CMK (cell line): ENCODE results near the gene CCDC91.
"Not testable (repeated sequence)": the region's sequence is repeated elsewhere in the genome, so short reads cannot be mapped to it uniquely, and the experiment has no call there.

ENCODE experiments used
- DNase-seq: peaks from one replicate; pipeline ENCODE4 v3.0.0-alpha.2; 2010; ENCODE audit warnings: low read depth

Gene CCDC91

DNA sequence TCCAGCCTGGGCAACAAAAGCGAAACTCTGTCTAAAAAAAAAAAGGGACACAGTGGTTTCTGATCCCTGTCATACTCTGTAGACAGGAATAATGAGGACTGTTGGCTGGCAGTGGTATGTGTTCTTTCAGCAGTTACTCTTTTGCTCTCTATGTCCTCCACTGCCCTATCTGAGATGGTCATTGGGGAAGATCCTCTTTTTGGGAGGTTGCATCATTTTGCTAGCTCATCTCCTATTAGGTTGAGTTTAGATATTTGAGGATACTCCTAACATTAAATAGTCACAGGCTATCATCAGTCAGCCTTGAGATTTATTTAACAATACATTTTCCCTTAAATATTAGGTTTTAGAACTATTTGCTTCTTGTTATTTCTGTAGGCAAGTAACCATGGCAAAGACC lies 5.9 kb upstream of the CCDC91 start:
- DNase-seq = no peak

DNA sequence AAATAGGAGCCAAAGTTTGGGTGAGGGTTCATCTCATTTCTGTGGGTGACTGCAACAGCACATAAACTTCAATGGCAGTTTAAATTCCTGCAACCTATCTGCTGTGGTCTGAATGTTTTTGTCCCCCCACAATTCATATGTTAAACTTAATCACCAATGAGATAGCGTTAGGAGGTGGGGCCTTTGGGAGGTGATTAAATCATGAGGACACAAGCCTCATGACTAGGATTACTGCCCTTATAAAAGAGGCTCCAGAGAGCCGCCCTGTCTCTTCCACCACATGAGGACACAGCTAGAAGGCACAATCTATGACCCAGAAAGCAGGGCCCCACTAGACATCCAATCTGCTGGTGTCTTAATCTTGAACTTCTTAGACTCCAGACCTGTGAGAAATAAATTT lies 3.8 kb upstream of the CCDC91 start:
- DNase-seq = no peak

DNA sequence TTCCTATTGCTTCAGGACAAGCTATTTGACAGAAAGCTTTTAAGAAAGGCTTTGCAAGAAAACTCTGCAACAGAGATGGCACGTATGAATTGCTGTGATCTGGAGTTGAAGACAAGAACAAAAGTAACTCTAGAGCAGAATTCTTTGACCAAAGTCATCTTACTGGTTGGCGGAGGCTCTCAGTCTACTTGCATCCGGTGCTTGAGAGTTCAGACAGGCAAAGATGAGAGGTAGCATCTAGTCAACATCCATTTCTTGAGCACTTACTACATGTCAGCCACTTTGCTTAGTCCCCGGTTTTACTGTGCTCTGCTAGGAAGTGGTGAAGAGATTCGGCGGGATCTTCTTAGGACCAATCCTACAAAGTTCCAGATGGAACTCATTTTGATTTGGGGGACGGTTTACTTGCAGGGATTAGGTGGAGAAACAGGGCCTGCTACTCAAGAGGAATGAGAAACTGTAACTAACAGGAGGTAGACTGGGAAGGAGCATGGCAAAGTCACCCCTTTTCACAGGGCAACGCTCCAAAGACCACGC lies 404 bp upstream of the CCDC91 start:
- no peak for DNase-seq

DNA sequence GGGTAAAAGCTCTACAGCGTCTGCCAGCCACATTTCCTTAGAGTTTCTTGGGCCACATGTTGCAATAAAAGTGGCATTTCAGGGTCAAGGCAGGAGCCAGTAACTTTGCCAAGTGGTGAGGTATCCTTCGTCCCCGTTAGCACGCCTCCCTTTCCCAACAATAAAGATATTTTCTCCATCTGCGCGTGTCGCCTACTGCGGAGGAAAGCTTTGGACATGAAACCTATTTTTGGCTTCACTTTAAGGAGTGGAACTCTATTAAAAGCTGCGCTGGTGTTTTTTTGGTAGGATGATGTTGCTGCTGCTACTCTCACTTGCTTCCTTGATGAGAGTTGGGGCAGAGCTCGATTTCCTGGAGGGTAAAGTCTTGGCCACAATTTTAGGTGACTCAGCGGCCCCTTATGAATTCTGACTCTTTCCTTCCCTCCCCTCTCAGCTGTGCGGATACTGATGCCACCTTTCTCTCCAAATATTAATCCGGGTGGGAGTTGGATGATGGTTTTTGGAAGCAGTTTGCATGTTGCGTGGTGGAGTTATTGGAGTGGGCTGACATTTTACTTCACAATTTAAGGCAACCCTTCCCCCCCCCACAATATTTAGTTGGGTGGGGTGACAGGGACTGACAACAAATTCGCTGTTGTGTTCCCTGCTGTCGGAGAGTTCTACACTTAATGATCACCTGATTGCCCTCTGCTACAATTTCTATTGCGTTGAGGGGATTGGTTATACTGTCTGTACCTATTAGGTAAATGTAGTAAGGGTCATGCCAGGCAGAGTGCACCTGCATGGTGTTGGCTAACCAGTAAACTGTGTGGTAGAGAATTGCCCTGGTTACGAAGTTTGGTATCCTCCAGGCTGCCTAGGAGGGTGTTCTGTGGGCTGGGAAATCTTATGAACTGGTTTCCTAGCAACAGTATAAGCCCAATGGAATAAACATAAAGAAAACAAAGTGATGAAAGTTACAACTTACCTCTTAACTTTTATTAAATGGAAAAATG lies 1.1 kb downstream of the CCDC91 start:
- no peak for DNase-seq

DNA sequence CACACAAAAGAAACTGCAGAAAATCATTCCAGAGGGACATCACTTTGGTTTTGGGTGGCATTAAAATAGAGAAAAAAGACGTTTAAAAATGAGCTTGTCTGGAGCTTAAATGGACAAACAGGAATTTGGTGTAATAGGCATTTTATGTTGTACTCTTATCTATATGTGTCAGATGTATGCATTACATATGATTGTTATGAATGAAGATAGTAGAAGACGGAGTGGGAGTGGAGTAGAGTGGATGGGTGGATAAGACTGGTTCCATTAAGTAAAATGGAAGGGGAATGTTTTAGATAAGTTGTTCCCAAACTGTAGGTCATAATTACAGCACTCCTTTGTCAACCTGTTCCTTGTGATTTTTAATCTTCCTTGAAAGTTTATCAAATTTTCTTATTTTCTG lies 1.9 kb downstream of the CCDC91 start:
- DNase-seq = peak; percentile 37

DNA sequence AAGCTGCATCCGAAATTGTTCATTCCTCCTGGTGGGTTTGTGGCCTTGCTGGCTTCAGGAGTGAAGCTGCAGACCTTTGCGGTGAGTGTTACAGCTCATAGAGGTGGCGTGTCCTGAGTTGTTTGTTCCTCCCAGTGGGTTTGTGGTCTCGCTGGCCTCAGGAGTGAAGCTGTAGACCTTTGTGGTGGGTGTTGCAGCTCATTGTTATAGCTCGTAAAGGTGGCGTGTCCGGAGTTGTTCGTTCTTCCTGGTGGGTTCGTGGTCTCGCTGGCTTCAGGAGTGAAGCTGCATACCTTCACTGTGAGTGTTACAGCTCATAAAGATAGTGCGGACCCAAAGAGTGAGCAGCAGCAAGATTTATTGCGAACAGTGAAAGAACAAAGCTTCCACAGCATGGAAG lies 4.4 kb downstream of the CCDC91 start:
- not testable (repeated sequence) for DNase-seq

DNA sequence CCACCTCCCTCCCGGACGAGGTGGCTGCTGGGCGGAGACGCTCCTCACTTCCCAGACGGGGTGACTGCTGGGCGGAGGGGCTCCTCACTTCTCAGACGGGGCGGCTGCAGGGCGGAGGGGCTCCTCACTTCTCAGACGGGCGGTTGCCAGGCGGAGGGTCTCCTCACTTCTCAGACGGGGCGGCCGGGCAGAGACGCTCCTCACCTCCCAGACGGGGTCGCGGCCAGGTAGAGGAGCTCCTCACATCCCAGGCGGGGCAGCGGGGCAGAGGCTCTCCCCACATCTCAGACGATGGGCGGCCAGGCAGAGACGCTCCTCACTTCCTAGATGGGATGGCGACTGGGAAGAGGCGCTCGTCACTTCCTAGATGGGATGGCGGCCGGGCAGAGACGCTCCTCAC lies 10.9 kb downstream of the CCDC91 start:
- not testable (repeated sequence) for DNase-seq

DNA sequence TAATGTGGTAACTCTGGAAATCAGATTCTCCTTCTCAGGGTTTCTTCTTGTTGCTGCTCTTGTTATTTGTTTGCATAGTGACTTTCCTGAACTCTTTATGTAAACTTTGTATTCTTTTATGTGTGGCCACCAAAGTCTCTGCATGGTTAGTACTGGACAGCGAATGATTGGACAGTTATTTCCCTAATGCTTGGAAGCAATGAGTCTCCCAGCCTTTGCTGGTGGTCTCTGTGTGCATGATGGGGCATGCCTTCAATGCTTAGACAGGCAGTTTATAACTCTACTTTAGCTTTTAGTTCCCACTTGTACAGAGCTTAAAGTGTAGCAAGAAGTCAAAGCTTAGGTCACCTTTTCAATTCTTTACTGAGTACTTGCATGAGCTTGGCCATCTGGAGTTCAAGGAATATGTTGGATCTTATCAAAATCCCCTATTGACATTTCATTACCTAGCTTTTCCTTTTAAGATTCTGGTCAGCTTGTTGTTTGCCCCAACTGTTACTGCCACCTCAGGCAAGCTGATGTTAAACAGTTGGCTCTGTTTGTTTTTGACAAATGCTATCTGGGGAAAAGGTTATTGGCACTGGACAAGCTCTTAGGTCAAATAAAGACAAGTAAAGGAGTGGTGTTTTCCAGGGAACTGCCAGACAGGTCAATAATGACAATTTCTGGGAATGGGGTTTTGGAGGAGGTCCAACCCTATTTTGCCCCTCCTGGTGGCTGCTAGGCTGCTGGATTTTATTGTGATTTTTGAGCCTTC lies 12.3 kb downstream of the CCDC91 start:
- DNase-seq = no peak

DNA sequence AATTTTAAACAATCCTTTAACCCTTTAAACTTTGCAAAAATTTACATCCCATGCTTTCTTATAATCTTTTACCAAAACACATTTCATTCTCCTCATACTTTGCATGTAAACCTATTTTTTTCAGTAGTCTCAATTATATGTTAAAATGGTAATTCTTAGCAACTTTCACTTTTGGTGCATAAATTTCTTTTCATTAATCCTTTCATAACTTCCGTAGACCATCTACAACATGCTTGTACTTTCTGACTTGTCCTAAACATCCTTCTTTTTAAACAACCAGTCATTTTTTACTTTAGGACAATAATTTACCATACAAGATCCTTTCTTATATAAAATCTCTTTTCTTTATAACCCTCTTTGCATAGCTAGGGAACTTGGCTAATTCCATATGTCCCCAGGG lies 19.5 kb downstream of the CCDC91 start:
- DNase-seq = no peak

DNA sequence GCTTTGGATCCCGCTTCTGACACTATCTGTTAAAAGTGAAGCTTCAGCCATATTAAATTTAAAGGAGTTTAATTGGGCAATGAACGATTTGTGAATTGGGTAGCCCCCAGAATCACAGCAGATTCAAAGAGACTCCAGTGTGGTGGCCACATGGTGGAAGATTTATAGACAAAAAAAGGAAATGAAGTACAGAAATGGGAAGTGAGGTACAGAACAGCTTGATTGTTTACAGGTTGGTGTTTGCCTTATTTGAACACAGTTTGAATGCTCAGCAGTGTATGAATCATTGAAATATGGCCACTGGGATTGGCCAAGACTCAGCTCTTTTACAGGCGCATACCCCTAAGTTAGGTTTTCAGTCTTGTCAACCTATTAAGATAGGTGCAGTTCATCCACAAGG lies 21.9 kb downstream of the CCDC91 start:
- no peak for DNase-seq

DNA sequence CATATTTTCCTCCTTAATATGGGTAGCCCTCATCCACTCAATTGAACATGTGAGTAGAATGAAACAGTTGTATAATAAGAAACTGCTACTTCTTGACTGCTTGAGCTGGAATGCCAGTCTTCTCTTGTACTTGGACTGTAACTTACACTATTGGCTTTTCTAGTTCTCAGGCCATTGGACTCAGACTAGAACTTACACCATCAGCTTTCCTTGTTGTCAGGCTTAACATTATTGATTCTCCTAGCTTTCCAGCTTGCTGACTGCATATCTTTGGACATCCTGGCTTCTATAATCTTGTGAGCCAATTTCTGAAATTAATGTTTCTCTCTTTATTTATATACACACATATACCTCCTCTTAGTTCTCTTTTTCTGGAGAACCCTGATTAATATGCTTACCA lies 24.8 kb downstream of the CCDC91 start:
- DNase-seq = no peak

DNA sequence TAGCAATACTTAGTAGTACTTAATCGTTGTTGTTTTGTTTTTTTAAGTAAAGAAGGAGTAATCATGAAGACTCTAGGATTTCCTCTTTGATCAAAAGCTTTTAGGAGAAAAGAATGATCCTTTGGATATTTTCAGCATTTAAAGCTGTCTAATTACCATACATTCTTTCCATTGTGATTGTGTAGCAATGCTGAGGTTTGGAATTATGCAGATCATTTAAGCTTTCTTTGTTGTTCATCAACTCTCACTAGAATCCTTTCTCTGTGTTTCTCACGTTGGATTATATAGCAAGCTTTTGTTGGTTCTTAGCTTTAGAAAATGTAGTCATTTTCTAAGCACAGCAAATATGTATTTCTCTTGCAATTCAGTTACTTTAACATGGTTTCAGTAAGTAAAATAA lies 25.8 kb downstream of the CCDC91 start:
- DNase-seq = no peak

DNA sequence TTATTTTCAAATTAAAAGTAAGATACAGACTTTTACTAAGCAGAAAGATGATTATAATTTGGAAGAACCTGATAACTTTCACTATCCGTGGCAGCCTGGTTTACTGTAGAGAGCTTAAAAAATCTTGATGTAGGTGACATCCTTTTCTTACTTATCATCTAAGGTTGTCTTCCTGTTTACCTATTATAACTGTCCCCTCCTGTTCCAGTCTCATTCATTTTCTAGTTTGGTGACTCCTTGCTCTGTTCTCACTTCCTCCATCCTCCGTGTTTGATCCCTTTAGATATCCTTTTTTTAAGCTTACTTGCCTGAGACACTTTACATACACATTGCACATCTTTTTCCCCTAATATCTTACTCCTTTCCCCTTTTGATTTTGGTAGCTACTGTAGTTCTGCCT lies 27.5 kb downstream of the CCDC91 start:
- no peak for DNase-seq

DNA sequence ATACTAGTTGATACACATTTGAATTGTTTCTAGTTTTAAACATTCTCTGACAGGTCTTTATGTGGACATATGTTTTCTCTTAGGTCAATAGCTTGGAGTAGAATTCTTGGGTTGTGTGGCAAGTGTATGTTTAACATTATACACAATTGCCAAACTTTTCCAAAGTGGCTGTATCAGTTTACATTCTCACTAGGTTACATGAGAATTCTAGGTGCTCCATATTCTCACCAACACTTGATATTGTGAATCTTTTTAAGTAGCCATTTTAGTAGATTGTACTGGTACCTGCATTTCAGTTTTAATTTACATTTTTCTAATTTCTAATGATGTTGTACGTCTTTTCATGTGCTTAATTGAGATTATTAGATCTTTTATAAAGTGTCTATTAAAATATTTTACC lies 28.6 kb downstream of the CCDC91 start:
- no peak for DNase-seq

DNA sequence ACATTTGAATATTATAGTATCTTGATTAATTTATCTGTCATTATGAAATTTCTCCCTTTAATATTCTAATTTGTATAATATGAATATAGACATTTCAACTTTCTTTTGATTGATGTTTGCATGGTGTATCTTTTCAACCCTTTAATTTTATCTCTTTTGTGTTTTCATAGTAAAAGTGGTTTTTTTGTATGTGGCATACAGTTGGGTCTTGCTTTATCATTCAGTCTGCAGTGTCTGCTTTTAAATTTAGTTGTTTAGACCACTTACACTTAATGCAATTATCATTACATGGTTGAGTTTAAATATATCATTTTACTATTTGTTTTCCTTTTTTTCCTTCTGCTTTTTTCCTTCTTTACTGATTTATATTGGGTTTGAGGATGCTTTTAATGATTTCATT lies 29.6 kb downstream of the CCDC91 start:
- no peak for DNase-seq

DNA sequence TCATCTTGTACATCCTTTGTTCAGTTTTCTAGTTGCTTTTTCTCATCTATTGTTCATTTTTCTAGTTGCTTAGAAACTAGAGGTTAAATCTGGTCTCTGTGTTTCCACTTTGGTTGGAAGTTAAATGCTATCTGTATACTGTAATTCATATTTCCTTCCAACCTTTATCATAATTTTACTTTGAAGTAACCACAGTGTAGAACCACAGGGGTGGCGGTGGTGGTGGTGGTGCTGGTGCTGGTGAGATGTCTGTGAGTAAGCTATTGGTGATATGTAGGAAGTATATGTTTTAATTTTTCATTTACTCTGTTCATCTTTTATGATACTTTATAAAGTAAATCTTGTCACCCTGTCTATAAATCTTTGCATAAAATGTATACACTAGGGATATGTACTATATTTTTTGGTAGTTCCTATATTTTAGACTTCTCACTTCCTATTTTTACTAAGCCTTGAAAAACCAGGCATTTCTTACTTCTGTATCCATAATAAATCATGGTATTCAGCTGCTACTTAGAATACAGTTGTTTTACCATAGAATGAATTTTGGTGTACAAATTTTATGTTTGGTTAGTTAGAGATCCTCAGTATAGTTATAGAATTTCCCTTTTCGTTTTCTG lies 31.9 kb downstream of the CCDC91 start:
- DNase-seq = no peak

DNA sequence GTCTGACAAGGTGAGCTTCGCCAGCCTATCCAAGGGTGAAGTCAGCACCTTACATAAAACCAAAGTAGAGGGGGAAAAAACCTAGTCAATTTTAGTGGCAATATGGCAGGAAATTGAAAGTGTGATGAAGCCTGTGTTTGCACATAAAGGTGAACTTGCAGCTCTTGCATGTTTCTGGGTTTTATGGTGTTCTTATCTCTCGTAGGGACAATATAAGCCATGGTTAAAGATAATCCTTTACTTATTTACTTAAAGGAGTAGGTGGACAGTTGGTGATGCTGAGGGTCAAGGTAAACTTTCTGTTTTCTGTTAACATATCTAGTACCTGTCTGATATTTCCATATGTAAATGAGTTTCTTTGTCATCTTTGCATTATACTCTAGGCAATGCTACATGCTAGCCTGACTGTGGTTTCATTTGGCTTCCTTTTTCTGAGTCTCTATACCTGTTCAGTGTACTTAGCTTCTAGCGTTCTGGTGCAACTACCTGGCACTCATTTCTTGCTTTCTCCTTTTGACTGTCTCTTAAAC lies 32.8 kb downstream of the CCDC91 start:
- no peak for DNase-seq

DNA sequence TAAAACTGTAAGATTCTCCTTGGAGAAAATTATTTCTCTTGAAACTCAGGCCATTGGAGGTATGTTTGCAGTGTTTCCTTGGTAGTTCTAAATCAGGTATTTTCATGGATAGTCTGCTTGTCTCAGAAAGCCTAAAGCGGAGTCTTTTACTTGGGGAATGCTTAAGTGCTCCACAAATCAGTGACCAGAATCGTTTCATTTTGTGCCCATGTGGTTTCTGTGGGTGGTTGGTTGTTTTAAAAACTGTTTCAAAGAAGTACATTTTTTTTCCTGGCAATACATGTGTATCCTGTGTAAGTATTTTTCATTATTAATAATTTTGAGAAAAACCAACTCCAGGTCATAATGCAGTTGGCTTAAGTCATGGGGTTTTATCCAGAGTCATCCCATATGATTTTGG lies 33.6 kb downstream of the CCDC91 start:
- DNase-seq = no peak

DNA sequence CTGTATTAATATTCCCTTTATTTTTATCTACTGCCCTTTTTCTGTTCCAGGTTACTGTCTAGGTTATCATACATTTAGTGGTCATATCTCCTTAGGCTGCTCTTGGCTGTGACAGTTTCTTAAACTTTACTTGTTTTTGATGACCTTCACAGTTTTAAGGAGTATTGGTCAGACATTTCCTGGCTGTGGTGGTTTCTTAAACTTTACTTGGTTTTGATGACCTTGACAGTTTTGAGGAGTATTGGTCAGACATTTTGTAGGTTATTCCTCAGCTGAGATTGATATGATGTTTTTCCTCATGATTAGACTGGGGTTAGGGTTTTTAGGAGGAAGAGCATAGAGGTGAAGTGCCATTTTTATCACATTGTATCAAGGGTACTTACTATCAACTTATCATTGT lies 36.4 kb downstream of the CCDC91 start:
- no peak for DNase-seq

DNA sequence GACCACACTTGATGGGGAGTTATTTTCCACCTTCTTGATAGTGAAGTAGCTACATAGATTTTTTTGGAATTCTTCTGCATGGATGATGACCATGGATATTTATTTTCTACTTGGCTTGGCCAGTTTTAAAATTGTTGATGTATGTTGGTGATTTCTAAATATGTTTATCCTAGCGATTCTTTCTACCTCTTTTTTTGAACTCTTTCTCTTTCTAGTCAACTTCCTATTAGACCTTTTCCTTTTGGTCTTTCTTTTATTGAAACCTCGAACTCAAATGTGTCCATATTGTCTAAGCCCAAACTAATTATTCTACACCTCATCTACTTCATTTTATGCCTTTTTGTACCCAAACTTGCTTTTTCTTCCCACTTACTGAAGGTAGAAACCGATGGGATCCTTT lies 37.0 kb downstream of the CCDC91 start:
- no peak for DNase-seq

DNA sequence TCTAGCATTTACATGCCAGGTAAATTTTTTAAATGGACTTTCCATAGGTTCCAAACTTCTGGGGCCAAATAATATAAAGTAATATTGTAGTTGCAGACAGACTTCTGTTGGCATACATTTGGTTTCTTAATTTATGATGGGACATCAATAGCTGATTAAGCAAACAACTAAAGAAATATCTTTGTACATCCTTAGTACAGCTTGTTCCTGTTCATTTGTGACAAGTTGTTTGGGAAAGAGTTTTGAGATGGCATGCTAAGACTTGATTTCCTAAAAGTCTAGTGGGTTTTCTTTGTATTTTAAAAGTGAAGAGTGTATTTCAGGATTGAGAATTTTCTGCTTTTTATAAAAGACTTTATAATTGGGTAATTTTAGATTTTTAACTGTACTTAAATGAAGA lies 41.0 kb downstream of the CCDC91 start:
- DNase-seq = no peak

DNA sequence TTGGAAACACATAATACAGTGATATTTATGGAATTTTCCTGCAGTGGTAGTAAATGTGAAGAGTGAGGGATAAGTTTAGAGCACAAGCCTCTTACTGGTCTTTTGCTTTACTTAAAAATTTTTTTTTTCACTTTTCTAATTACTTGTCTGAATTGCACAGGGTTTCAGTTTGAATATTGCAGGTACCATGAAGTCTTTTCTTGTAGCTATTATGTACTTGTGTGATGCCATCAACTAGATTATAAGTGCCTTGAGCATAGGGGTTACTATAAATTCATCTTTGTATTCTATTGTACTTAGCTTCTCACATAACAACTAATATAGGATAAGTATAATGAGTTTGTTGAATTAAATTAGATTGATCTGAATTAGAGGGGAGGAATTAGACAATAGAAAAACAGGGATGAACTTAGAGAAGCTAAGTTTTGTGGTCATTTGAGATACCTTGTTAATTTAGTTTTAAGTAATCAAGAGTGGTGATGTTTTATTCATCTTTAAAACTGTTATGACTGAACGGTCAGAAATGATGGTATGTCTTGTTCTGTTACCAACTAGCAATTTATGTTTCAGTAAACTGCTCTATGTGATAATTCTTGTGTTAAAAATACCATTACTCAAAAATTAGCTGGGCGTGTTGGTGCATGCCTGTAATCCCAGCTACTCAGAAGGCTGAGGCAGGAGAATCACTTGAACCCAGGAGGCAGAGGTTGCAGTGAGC lies 42.1 kb downstream of the CCDC91 start:
- no peak for DNase-seq
